GM18505 (cell line): Measurements from ENCODE around the gene IL1RL1.

Experiments used
- ATAC-seq: cut with Tn5 transposase; IDR thresholded peaks from one replicate; pipeline ENCODE4 v1.9.1; 2021; ENCODE audit not compliant: unreplicated experiment
- POLR2A ChIP-seq: IDR thresholded peaks from 4 replicates; pipeline ENCODE4 v1.6.1; 2011; ENCODE audit warnings: borderline replicate concordance; ENCODE audit not compliant: insufficient read depth, insufficient read length; ENCODE audit errors: extremely low read depth

The IL1RL1 gene

DNA sequence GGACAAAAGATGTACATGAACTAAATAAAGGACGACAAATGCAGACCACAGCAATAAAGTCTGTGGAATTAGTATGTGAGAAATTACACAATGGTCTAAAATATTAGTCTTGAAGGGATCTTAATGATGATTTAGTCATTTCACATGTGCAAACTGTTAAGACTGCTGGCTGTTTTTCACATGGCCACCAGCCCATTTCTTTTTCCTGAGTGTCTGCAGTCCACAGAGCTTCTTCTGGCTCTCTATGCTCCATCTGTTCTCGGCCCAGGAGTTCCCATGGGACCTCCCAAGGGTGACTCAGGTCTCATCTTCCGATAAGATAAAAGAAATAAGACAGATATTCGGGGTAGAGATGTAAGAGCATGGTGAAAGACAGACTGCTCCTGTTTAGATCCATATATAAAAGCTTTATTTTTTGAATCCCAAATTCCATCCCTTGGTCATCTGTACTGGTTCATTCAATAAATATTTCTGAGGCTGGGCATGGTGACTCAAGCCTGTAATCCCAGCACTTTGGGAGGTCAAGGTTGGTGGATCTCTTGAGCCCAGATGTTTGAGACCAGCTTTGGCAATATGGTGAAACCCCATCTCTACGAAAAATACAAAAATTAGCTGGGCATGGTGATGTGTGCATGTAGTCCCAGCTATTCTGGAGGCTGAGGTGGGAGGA is 20.1 kb downstream of the IL1RL1 start:
- TF ChIP-seq POLR2A: no peak
- ATAC-seq: no peak

DNA sequence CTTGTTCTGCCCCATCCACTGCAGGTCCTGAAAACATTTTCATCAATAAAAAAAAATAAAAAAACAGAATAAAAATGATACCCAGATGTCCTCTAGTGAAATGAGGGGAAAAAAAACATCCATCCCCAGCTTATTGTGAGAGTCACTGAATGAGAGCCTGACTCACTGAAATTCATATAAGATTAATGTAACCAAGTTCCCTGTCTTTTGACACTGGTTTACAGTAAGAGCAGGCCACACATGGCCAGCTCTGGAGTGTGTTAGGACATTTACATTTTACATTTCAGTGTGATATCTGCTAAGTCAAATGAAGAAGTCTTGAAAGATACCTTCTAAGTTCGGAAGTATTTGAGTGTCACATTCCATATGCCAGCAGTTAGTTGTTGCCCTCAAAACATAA is 23.1 kb downstream of the IL1RL1 start:
- ATAC-seq: no peak
- no peak for TF ChIP-seq POLR2A

DNA sequence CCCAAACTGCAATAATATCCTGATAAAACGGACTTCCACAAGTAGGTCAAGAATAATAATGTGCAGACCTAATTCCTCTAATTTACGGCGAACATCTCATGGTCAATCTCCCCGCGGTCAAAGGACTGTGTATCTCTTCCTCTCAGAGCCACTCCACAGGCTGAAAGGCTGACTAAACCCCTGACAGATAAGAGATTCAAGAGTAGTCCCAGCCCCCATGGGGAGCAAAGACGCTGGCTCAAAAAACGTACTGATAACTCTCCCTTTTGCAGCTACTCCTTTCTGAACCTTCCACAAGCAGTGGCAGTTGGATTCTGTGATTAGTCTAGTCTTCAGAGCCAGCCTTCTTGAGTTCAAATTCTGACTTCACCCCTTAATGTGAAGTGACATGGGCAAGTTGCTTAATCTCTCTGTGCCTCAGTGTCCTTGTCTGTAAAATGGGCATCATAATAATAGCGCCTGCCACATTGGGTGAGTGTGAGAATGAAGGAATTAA is 24.6 kb downstream of the IL1RL1 start:
- ATAC-seq: no peak
- TF ChIP-seq POLR2A: no peak

DNA sequence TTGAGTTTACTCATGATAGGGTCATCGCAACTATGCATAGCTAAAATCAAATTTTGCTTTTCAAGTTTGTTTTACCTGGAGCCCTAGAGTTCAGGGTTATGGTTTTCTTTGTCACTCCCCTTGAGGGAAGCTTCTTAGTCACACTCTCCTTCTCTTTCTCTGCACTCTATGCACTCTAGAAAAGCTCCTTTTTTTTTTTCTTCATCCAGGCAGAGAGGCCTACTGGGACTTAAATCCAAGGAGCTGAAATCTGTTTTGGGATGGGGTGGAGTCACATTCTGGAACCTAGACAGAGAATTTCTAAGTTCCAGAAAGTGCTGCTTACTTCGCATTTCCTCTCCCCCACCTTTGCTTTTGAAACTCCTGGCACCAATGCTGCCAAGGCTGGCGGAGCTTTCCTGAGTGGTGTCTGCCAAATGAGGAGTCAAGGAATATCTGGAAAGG is 25.2 kb downstream of the IL1RL1 start:
- no peak for TF ChIP-seq POLR2A
- no peak for ATAC-seq

DNA sequence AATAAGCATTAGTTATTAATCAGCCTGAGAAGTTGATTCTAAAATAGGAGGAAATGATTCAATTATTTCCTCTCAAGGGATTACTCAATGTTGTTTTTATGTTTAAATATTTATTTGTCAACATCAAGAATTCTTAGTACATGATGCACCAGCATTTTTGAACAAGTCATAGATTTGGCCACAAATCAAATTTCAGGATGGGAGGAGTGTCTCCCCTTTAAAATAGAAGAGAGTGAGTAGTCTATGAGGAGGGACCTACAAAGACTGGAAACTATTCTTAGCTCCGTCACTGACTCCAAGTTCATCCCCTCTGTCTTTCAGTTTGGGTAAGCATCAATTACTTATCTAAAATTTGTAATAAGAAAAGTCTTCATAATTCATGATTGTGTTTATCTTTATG is 25.6 kb downstream of the IL1RL1 start:
- no peak for TF ChIP-seq POLR2A
- ATAC-seq: no peak

DNA sequence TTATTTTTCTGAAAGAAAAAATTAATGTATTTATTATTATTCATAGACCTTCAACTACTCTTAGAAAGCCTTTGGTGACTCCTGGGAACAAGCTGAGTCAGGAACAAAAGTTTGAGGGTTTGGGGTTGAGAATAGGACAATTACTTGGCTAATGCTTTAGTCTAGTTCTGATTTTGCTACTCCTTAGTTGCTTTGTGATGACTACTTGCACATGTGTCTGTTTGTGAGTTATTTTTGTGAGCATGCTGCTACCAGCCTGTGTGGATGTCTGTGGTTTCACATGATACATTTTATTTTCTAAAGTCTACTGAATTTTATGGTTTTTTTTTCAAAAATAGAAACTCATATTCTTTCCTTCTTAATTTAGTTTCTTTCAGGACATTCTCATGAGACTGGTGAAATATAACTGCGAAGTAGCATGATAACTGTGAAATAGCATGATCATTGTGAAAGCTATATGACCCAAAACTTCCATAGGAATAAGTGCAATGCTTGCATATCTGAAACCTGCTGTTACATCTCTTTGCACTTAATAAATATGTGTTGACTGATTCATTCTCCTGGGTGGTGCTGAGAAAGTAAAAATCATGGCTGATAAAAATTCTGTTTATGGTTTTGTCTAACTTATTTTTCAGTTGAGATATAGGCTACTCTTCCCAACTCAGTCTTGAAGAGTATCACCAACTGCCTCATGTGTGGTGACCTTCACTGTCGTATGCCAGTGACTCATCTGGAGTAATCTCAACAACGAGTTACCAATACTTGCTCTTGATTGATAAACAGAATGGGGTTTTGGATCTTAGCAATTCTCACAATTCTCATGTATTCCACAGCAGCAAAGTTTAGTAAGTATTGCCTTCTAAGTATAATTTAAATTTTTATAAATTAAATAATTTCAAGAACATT is 26.4 kb downstream of the IL1RL1 start:
- no peak for ATAC-seq
- TF ChIP-seq POLR2A: no peak

DNA sequence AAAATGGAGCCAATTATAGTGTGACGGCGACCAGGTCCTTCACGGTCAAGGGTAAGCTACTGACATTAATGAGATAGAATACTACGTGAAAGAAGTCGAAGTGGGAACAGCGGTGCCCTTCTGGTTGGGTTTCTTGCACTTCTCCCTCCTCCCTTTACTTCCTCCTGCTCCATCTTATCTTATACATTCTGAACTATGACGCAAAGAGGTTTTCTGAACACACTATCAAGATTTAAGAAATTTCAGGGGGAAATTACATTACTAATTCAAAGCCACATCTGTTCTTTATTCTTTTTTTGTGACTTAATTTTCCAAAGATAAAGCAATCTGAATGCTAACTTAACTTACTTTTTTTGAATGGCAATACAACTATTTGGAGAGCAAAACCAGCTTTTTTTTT is 29.4 kb downstream of the IL1RL1 start:
- TF ChIP-seq POLR2A: no peak
- ATAC-seq: no peak

DNA sequence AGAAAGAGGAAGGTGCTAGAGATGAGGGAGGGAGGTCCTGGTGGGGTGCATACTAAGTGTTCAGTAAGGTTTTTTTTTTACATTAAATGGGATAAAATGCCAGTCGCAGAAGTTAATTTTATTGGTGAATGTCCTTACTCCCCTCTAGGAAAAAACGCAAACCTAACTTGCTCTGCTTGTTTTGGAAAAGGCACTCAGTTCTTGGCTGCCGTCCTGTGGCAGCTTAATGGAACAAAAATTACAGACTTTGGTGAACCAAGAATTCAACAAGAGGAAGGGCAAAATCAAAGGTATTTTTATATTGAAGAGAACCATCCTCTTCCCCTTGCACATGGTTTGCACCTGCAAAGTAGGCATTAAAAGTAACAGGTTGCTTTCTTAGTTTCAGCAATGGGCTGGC is 31.5 kb downstream of the IL1RL1 start:
- no peak for TF ChIP-seq POLR2A
- ATAC-seq: no peak

DNA sequence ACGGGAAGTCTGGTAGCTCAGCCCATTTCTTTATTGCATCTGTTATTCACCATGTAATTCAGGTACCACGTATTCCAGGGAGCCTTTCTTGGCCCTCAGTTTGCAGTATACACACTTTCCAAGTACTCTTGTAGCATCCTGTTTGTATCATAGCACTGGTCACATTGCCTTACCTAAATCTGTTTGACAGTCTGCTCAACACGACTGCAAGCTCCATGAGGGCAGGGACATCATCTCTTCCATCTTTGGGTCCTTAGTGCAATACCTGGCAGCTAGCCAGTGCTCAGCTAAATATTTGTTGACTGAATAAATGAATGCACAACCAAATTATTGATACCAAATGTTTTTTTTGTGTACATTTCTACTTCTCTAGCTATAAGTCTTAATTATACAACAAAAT is 33.0 kb downstream of the IL1RL1 start:
- no peak for TF ChIP-seq POLR2A
- ATAC-seq: no peak

DNA sequence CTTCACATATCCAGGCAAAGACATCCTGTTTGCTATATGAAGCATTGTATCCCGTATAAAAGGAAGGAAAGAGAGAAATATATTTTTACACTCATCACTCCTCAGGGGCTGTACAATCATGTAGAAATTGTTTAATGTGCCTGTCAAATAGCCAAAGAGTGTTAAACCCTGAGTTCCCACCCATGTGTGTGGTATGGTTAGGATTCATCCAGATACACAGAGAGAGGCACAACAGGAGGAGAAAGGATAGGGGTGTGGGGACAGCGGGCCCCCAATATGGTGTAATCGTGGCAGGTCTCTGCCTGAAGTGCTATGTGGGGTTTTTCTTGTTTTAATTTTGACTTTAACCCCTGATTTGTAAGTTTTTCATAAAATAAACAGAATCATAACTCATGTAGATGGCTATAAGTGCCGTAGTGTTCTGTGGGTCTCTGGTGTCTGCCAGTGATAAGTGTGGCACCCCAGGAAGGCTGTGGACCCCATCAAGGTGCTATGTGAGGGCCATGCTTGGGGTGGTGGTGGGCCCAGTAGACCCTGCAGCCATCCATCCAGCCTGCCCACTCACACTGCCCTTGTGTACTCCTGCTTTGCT is 34.1 kb downstream of the IL1RL1 start:
- ATAC-seq: no peak
- TF ChIP-seq POLR2A: no peak

DNA sequence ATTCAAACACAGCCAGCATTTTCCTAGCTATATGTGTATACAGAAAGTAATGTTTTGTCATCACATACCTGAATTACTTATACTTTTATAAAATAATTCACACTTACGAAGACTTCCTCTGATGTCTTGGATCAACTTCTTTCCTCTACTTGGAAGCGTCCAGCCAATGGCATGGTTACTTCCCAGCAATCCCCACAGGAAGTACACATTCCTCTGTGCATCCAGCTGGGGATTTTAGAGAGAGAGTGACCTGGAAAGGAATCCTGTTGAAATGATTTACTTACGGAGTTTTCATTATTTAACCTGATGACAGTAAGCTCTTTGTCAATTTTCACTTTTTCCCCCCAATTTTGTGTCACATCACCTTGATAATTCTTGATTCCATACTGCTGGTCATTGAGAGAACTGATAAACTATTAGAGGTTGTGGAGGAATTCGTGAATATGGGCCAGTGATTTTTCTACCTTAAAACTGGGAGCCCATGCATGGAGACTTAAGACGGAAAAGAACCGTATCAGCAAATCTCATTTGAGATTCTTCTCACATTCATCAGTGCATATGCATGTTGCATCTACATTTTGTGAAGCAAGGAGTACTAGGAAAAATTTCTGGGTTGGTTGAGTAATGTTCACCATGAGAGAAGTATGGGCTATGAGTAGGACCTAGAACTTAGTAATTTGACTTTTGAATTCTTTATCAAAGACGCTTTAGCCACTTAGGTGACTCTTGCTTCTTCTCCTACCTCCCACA is 35.2 kb downstream of the IL1RL1 start:
- no peak for ATAC-seq
- no peak for TF ChIP-seq POLR2A

DNA sequence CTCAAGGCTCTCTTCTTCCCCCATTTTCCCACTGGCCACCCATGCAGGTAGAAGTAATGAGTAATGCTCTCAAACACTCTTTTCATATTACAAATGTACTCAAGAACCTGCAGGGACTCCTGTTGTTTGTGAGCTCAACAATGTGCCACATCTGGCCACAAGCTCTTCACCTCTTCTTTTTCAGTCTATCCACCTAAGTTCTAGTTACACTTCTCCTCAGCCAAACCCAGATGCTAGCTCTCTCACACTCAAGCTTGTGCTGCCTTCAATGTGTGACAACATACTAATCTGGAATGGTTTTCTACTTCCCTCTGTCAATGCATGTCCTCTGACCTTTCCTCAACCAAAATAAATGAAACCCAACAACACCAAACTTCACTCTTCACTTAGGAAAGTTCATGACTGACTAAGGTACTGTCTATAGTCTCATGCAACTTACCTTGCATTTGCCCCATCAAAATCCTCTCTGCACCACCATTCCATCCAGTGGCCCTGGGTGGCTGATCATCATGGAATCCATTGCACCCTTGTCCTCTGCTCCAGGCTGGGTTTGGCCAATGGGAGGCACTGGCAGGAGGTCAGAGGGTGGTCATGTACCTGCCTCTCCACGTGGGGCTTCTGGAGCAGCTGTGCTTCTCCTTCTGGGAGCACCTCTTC is 38.9 kb downstream of the IL1RL1 start:
- ATAC-seq: no peak
- no peak for TF ChIP-seq POLR2A
